Osteoblast (primary cell): ENCODE results near the gene GPR37L1. TPM values are rescaled to one million over a fixed set of nuclear protein-coding genes. Genes with fewer than 3 reads are reported as not detected.
"Not testable (repeated sequence)": the region's sequence is repeated elsewhere in the genome, so short reads cannot be mapped to it uniquely, and the experiment has no call there.

ENCODE experiments used
- DNase-seq: peaks from one replicate; pipeline ENCODE4 v3.0.0; 2011; ENCODE audit warnings: low spot score, mixed read lengths; ENCODE audit not compliant: insufficient read length; ENCODE audit errors: missing footprints
- H2AFZ ChIP-seq: 2 replicates; pipeline ENCODE4 v1.6.0; 2011; ENCODE audit warnings: mild to moderate bottlenecking, low read length
- H3K27ac ChIP-seq: 2 replicates; pipeline ENCODE4 v1.5.1; 2011; ENCODE audit warnings: mild to moderate bottlenecking, low read depth, low read length, moderate library complexity
- H3K27me3 ChIP-seq: 2 replicates; pipeline ENCODE4 v1.6.0; 2012; ENCODE audit warnings: mild to moderate bottlenecking, control low read depth, inconsistent platforms, low read length, moderate library complexity; ENCODE audit not compliant: insufficient read depth
- H3K36me3 ChIP-seq: 2 replicates; pipeline ENCODE4 v1.5.1; 2011; ENCODE audit warnings: mild to moderate bottlenecking, low read length, control low read depth, moderate library complexity; ENCODE audit not compliant: insufficient read depth
- H3K4me1 ChIP-seq: 2 replicates; pipeline ENCODE4 v1.5.1; 2011; ENCODE audit warnings: mild to moderate bottlenecking, low read length, control low read depth, moderate library complexity; ENCODE audit not compliant: insufficient read depth
- H3K4me2 ChIP-seq: 2 replicates; pipeline ENCODE4 v1.6.0; 2011; ENCODE audit warnings: mild to moderate bottlenecking, low read length; ENCODE audit not compliant: insufficient read depth
- H3K4me3 ChIP-seq: fragments of 200-600 bp; sonication (generic); 3 replicates; pipeline ENCODE4 v1.5.1; 2012; ENCODE audit warnings: mild to moderate bottlenecking, low read length, inconsistent platforms; ENCODE audit not compliant: insufficient read depth
- H3K79me2 ChIP-seq: 2 replicates; pipeline ENCODE4 v1.6.0; 2012; ENCODE audit warnings: mild to moderate bottlenecking, low read length, control low read depth, inconsistent platforms; ENCODE audit not compliant: insufficient read depth
- H3K9me3 ChIP-seq: 2 replicates; pipeline ENCODE4 v1.5.1; 2011; ENCODE audit warnings: low read depth, low read length, control low read depth
- H4K20me1 ChIP-seq: 2 replicates; pipeline ENCODE4 v1.6.0; 2012; ENCODE audit warnings: mild to moderate bottlenecking, low read length, control low read depth; ENCODE audit not compliant: insufficient read depth
- CTCF ChIP-seq: IDR thresholded peaks from 2 replicates; pipeline ENCODE4 v1.5.1; 2011; ENCODE audit warnings: mild to moderate bottlenecking, low read depth, low read length, moderate library complexity; ENCODE audit errors: extremely low read depth
- total RNA-seq: library from RNA; depleted of rRNA; stranded (reverse); fragments of >200 nt; gene quantifications from 2 replicates; pipeline ENCODE4 v1.2.3, GENCODE V29; 2012

The GPR37L1 gene
- total RNA-seq, 1 donor: not detected

- Histone ChIP-seq H3K4me1 (no peaks in the 10 kb centered on the region), H4K20me1 (no peaks in the 10 kb centered on the region), H2AFZ (no peak overlapping the region), H3K4me3 (no peak overlapping the region), H3K79me2 (no peaks in the 10 kb centered on the region), H3K9me3 (no peaks in the 10 kb centered on the region), H3K27ac (no peak overlapping the region), H3K27me3 (peaks cover 2% of the 10 kb centered on the region), H3K36me3 (no peaks in the 10 kb centered on the region), H3K4me2 (no peak overlapping the region)
- DNase-seq: peak; percentile 73
- TF ChIP-seq CTCF: no peak
Observed at GRCh38 chr1:202165942-202166843, 43.5 kb downstream of the GPR37L1 start.

GRCh38 chr1:202167054-202167453 is 44.3 kb downstream of the GPR37L1 start:
- not testable (repeated sequence) for H3K9me3 ChIP-seq, H3K27ac ChIP-seq, H3K36me3 ChIP-seq, DNase-seq, H3K4me2 ChIP-seq, H3K4me1 ChIP-seq, H4K20me1 ChIP-seq, H3K27me3 ChIP-seq, H2AFZ ChIP-seq, H3K79me2 ChIP-seq, H3K4me3 ChIP-seq

- no peak overlapping the region for H2AFZ ChIP-seq
Observed at GRCh38 chr1:202167708-202168415, 45.1 kb downstream of the GPR37L1 start.

GRCh38 chr1:202168861-202169260 is 46.1 kb downstream of the GPR37L1 start:
- no peak overlapping the region for H3K4me3 ChIP-seq
- H3K9me3 ChIP-seq: no peaks in the 10 kb centered on the region
- no peak overlapping the region for H3K4me2 ChIP-seq
- H2AFZ ChIP-seq: no peak overlapping the region
- H3K27ac ChIP-seq: no peak overlapping the region
- no peaks in the 10 kb centered on the region for H3K4me1 ChIP-seq
- no peak for DNase-seq
- H3K27me3 ChIP-seq: peaks cover 2% of the 10 kb centered on the region
- no peak for TF ChIP-seq CTCF
- no peaks in the 10 kb centered on the region for H4K20me1 ChIP-seq
- no peaks in the 10 kb centered on the region for H3K79me2 ChIP-seq
- H3K36me3 ChIP-seq: no peaks in the 10 kb centered on the region

More at GRCh38 chr1:202167708-202168415, 45.1 kb downstream of the GPR37L1 start:
- peak; percentile 79 for DNase-seq
- no peak overlapping the region for H3K4me2 ChIP-seq
- H3K27me3 ChIP-seq: peaks cover 2% of the 10 kb centered on the region
- no peak for TF ChIP-seq CTCF
- no peaks in the 10 kb centered on the region for H3K79me2 ChIP-seq
- H3K4me3 ChIP-seq: no peak overlapping the region
- no peak overlapping the region for H3K27ac ChIP-seq
- H3K4me1 ChIP-seq: no peaks in the 10 kb centered on the region
- H4K20me1 ChIP-seq: no peaks in the 10 kb centered on the region
- H3K36me3 ChIP-seq: no peaks in the 10 kb centered on the region
- no peaks in the 10 kb centered on the region for H3K9me3 ChIP-seq
